ENCODE data around the gene UQCC5.

UQCC5 gene, protein sequence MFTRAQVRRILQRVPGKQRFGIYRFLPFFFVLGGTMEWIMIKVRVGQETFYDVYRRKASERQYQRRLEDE

DNA sequence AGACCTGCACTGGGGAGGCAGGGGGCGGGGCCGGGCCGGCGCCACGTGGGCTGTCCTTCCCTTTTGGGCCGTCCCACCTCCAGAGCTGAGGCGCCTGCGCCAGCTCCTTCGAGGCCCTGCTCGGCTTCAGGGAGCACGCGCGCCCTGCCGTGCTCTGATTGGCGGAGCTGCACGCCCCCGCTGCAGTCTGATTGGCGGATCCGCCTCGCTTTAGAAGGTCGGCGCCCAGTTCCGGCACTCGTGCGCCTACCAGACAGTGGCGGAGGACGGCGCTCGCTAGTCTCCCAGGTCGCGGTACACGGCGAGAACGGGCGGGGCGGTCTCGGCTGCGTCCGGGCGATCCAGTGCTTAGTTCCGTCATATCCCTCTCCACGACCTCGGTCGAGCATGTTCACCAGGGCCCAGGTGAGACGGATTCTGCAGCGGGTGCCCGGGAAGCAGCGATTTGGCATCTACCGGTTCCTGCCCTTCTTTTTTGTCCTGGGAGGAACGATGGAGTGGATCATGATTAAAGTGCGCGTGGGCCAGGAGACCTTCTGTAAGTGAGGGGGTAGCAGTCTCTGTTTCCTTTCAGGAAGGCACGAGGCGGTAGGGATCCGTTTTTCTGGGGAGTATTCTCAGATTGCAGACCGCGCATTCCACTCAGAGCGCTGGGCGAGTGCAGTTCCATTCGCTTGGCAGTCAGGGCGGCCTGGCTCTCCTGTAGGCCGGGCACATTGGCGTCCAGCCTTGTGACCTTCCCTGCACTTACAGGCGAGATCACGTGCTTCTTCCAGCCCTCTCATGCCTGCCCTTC is at the start of gene UQCC5:
Gene UQCC5, plus strand, starts transcription at position 237 of the 796 bp plus-strand sequence. Its CDS starts 151 bp downstream, at position 388.
- Histone ChIP-seq H3K9me3 (no peaks in the 10 kb centered on the region), H3K27ac (peak within 1 kb of the TSS; percentile 29), H3K4me3 (ENCODE audit: low read depth in 1 of 2, low read length in 1 of 2) (peak within 1 kb of the TSS; percentile 74 to 77), H3K27me3 (peaks cover 48% of the 10 kb centered on the region), H3K36me3 (no peaks in the 10 kb centered on the region), H3K4me1 (ENCODE audit: control insufficient read depth in 1 of 2, insufficient read depth in 1 of 2, low read depth in 1 of 2, low read length in 1 of 2) (peaks cover 30 to 48% of the 10 kb centered on the region in 2 experiments)
- TF ChIP-seq, protein P1, sequence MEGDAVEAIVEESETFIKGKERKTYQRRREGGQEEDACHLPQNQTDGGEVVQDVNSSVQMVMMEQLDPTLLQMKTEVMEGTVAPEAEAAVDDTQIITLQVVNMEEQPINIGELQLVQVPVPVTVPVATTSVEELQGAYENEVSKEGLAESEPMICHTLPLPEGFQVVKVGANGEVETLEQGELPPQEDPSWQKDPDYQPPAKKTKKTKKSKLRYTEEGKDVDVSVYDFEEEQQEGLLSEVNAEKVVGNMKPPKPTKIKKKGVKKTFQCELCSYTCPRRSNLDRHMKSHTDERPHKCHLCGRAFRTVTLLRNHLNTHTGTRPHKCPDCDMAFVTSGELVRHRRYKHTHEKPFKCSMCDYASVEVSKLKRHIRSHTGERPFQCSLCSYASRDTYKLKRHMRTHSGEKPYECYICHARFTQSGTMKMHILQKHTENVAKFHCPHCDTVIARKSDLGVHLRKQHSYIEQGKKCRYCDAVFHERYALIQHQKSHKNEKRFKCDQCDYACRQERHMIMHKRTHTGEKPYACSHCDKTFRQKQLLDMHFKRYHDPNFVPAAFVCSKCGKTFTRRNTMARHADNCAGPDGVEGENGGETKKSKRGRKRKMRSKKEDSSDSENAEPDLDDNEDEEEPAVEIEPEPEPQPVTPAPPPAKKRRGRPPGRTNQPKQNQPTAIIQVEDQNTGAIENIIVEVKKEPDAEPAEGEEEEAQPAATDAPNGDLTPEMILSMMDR (IDR thresholded peaks at IDR 0.05): peak; percentile 46

DNA sequence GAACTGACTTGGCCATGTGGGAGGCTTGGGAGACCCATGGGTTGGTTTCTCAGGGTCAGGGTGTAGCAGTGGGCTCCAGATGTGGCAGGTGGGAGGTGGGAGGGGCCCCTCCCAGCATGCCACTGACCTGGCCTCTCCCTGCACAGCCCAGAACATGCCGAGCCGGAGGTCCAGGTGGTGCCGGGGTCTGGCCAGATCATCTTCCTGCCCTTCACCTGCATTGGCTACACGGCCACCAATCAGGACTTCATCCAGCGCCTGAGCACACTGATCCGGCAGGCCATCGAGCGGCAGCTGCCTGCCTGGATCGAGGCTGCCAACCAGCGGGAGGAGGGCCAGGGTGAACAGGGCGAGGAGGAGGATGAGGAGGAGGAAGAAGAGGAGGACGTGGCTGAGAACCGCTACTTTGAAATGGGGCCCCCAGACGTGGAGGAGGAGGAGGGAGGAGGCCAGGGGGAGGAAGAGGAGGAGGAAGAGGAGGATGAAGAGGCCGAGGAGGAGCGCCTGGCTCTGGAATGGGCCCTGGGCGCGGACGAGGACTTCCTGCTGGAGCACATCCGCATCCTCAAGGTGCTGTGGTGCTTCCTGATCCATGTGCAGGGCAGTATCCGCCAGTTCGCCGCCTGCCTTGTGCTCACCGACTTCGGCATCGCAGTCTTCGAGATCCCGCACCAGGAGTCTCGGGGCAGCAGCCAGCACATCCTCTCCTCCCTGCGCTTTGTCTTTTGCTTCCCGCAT is 49.2 kb upstream of the UQCC5 start:
- TF ChIP-seq, protein P1 (IDR thresholded peaks at IDR 0.05): no peak
- H3K27ac ChIP-seq: no peak overlapping the region
- peaks cover 96% of the 10 kb centered on the region for H3K36me3 ChIP-seq
- no peaks in the 10 kb centered on the region for H3K4me1 ChIP-seq (ENCODE audit: control insufficient read depth in 1 of 2, insufficient read depth in 1 of 2, low read depth in 1 of 2, low read length in 1 of 2)
- H3K9me3 ChIP-seq: no peaks in the 10 kb centered on the region
- H3K4me3 ChIP-seq (ENCODE audit: low read depth in 1 of 2, low read length in 1 of 2): no peak overlapping the region
- no peaks in the 10 kb centered on the region for H3K27me3 ChIP-seq

DNA sequence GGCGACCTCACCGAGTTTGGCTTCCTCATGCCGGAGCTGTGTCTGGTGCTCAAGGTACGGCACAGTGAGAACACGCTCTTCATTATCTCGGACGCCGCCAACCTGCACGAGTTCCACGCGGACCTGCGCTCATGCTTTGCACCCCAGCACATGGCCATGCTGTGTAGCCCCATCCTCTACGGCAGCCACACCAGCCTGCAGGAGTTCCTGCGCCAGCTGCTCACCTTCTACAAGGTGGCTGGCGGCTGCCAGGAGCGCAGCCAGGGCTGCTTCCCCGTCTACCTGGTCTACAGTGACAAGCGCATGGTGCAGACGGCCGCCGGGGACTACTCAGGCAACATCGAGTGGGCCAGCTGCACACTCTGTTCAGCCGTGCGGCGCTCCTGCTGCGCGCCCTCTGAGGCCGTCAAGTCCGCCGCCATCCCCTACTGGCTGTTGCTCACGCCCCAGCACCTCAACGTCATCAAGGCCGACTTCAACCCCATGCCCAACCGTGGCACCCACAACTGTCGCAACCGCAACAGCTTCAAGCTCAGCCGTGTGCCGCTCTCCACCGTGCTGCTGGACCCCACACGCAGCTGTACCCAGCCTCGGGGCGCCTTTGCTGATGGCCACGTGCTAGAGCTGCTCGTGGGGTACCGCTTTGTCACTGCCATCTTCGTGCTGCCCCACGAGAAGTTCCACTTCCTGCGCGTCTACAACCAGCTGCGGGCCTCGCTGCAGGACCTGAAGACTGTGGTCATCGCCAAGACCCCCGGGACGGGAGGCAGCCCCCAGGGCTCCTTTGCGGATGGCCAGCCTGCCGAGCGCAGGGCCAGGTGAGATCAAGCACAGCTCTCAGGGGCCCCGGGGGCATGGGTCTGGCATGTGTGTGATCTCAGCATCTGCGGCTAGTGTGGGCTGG is 48.4 kb upstream of the UQCC5 start:
- Histone ChIP-seq H3K4me3 (ENCODE audit: low read depth in 1 of 2, low read length in 1 of 2) (no peak overlapping the region), H3K4me1 (ENCODE audit: control insufficient read depth in 1 of 2, insufficient read depth in 1 of 2, low read depth in 1 of 2, low read length in 1 of 2) (no peaks in the 10 kb centered on the region), H3K27me3 (no peaks in the 10 kb centered on the region), H3K27ac (no peak overlapping the region), H3K36me3 (peaks cover 96% of the 10 kb centered on the region), H3K9me3 (no peaks in the 10 kb centered on the region)
- TF ChIP-seq, protein P1 (IDR thresholded peaks at IDR 0.05): no peak

DNA sequence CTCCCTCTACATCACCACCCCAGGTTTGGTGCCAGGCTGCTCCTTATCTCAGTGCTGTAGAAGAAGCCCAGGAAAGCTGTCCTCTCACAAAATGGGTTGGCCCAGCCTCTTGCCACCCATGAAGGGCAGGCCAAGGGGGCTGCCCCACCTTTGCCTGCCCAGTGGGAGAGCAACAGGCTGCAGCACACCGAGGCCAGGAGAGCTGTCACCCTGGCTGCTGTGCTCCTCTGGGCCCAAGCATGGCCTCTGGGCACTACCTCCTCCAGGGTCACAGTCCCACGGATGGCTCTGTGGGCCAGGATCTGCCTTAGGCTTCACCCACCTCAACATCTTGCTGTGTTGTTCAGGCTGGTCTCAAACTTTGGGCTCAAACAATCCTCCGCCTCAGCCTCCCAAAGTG is 47.7 kb upstream of the UQCC5 start:
- TF ChIP-seq, protein P1 (IDR thresholded peaks at IDR 0.05): no peak
- Histone ChIP-seq H3K36me3 (peaks cover 96% of the 10 kb centered on the region), H3K9me3 (no peaks in the 10 kb centered on the region), H3K27ac (no peak overlapping the region), H3K4me1 (ENCODE audit: control insufficient read depth in 1 of 2, insufficient read depth in 1 of 2, low read depth in 1 of 2, low read length in 1 of 2) (no peaks in the 10 kb centered on the region), H3K4me3 (ENCODE audit: low read depth in 1 of 2, low read length in 1 of 2) (no peak overlapping the region), H3K27me3 (peaks cover under 1% of the 10 kb centered on the region)

GRCh38 chr3:52489453-52489852 is 47.0 kb upstream of the UQCC5 start:
- Histone ChIP-seq H3K27ac (no peak overlapping the region), H3K9me3 (no peaks in the 10 kb centered on the region), H3K4me1 (ENCODE audit: control insufficient read depth in 1 of 2, insufficient read depth in 1 of 2, low read depth in 1 of 2, low read length in 1 of 2) (no peaks in the 10 kb centered on the region), H3K27me3 (peaks cover 8% of the 10 kb centered on the region), H3K36me3 (peaks cover 92% of the 10 kb centered on the region), H3K4me3 (ENCODE audit: low read depth in 1 of 2, low read length in 1 of 2) (no peak overlapping the region)
- TF ChIP-seq, protein P1 (IDR thresholded peaks at IDR 0.05): no peak
